HepG2 (cell line): ENCODE measurements around the gene FGGY. TPM values are rescaled to one million over a fixed set of nuclear protein-coding genes. Genes with fewer than 3 reads are reported as not detected.

ENCODE experiments used
- ATF6 ChIP-seq: sonication (generic); formaldehyde crosslinking; conservative IDR thresholded peaks from 2 replicates; pipeline ENCODE4 v1.4.0; 2020; ENCODE audit warnings: missing genetic modification reagents
- CEBPG ChIP-seq: IDR thresholded peaks from 2 replicates; pipeline ENCODE4 v1.6.1; 2016
- DNMT3B ChIP-seq: conservative IDR thresholded peaks from 2 replicates; pipeline ENCODE4 v1.6.1; 2016; ENCODE audit warnings: missing biosample characterization, control low read depth
- GABPA ChIP-seq, 2 experiments: IDR thresholded peaks; 2 replicates each; pipeline ENCODE4 v1.6.1; 2011 to 2016; ENCODE audit warnings: low read depth in 2 of 2, low read length in 1 of 2, missing biosample characterization in 1 of 2, missing genetic modification characterization in 1 of 2
- KDM4B ChIP-seq: sonication (generic); formaldehyde crosslinking; IDR thresholded peaks from 2 replicates; pipeline ENCODE4 v1.4.0; 2020; ENCODE audit warnings: missing genetic modification reagents
- KLF6 ChIP-seq: IDR thresholded peaks from 2 replicates; pipeline ENCODE4 v1.8.0; 2016; ENCODE audit warnings: missing biosample characterization, missing genetic modification reagents
- MATR3 ChIP-seq: sonication (generic); formaldehyde crosslinking; IDR thresholded peaks from 2 replicates; pipeline ENCODE4 v1.4.0; 2020; ENCODE audit warnings: missing genetic modification reagents
- MAZ ChIP-seq, 2 experiments: sonication (generic) in 1 of 2; formaldehyde crosslinking in 1 of 2; IDR thresholded peaks; 2 replicates each; pipeline versions ENCODE4 v1.5.0 to v1.6.1; 2012 to 2020; ENCODE audit warnings: low read depth in 2 of 2, mild to moderate bottlenecking in 2 of 2, borderline replicate concordance in 1 of 2, improper control_type of control experiment in 1 of 2, low read length in 1 of 2, missing genetic modification reagents in 1 of 2, moderate library complexity in 1 of 2
- MYNN ChIP-seq: sonication (generic); formaldehyde crosslinking; IDR thresholded peaks from 2 replicates; pipeline ENCODE4 v1.4.0; 2020; ENCODE audit warnings: mild to moderate bottlenecking, low read depth, missing genetic modification reagents
- SALL2 ChIP-seq: sonication (generic); formaldehyde crosslinking; IDR thresholded peaks from 2 replicates; pipeline ENCODE4 v1.8.1; 2023; ENCODE audit warnings: mild to moderate bottlenecking, missing genetic modification reagents, inconsistent platforms
- SIN3B ChIP-seq: fragments of 150-350 bp; IDR thresholded peaks from 2 replicates; pipeline ENCODE4 v1.6.1; 2014; ENCODE audit warnings: low read length
- STAT6 ChIP-seq: sonication (generic); formaldehyde crosslinking; IDR thresholded peaks from 2 replicates; pipeline ENCODE4 v1.4.0; 2020; ENCODE audit warnings: missing genetic modification reagents, mild to moderate bottlenecking, borderline replicate concordance
- TCF7L2 ChIP-seq: IDR thresholded peaks from 2 replicates; pipeline ENCODE4 v1.6.1; 2011; ENCODE audit warnings: mild to moderate bottlenecking, low read depth, low read length, moderate library complexity
- YY1 ChIP-seq: IDR thresholded peaks from 2 replicates; pipeline ENCODE4 v1.6.1; 2011; ENCODE audit warnings: low read length, low read depth, moderate library complexity, mild to moderate bottlenecking; ENCODE audit not compliant: insufficient read depth, insufficient replicate concordance
- ZKSCAN1 ChIP-seq: fragments of 150-350 bp; IDR thresholded peaks from 2 replicates; pipeline ENCODE4 v1.6.1; 2014; ENCODE audit warnings: low read length
- ZNF124 ChIP-seq: sonication (generic); formaldehyde crosslinking; IDR thresholded peaks from 2 replicates; pipeline ENCODE4 v1.4.0; 2020; ENCODE audit warnings: missing genetic modification reagents
- ZNF225 ChIP-seq: sonication (generic); formaldehyde crosslinking; IDR thresholded peaks from 2 replicates; pipeline ENCODE4 v1.4.0; 2020; ENCODE audit warnings: mild to moderate bottlenecking, missing genetic modification reagents
- ZNF451 ChIP-seq: sonication (generic); formaldehyde crosslinking; IDR thresholded peaks from 2 replicates; pipeline ENCODE4 v1.5.0; 2020; ENCODE audit warnings: mild to moderate bottlenecking, missing genetic modification reagents
- ZNF766 ChIP-seq: sonication (generic); formaldehyde crosslinking; IDR thresholded peaks from 2 replicates; pipeline ENCODE4 v1.5.0; 2020; ENCODE audit warnings: missing genetic modification reagents, borderline replicate concordance
- polyA plus RNA-seq, 8 experiments: library from polyadenylated mRNA; depleted of rRNA in 3 of 8; stranded (reverse) in 7 of 8; unstranded in 1 of 8; fragments of >200 nt; fragmentation: Illumina TruSeq in 4 of 8; extraction: Trizol in 4 of 8; gene quantifications; 2 replicates each; pipeline versions ENCODE4 v1.2.1 to v1.2.3, GENCODE V29; 2011 to 2016; ENCODE audit warnings: low read depth in 4 of 8, missing spikeins in 1 of 8, mixed read lengths in 1 of 8; ENCODE audit not compliant: insufficient read depth in 1 of 8
- total RNA-seq, 5 experiments: library from RNA; depleted of rRNA; stranded (reverse); fragments of >200 nt; fragmentation: Illumina TruSeq; extraction: Trizol; gene quantifications; 2 replicates each; pipeline ENCODE4 v1.2.3, GENCODE V29; 2016; ENCODE audit warnings: low read depth in 1 of 5
- TF ChIP-seq, protein P1 (sequence below): IDR thresholded peaks from 2 replicates; pipeline ENCODE4 v1.6.1; 2016; ENCODE audit warnings: low read depth, missing genetic modification reagents, missing compliant biosample characterization

FGGY gene
- total and polyA plus RNA-seq, 2 of the 13 experiments (the other 11 are each of a cell fraction or from before 2014, with no cell fraction given) = 15.7 to 27.5 TPM

DNA sequence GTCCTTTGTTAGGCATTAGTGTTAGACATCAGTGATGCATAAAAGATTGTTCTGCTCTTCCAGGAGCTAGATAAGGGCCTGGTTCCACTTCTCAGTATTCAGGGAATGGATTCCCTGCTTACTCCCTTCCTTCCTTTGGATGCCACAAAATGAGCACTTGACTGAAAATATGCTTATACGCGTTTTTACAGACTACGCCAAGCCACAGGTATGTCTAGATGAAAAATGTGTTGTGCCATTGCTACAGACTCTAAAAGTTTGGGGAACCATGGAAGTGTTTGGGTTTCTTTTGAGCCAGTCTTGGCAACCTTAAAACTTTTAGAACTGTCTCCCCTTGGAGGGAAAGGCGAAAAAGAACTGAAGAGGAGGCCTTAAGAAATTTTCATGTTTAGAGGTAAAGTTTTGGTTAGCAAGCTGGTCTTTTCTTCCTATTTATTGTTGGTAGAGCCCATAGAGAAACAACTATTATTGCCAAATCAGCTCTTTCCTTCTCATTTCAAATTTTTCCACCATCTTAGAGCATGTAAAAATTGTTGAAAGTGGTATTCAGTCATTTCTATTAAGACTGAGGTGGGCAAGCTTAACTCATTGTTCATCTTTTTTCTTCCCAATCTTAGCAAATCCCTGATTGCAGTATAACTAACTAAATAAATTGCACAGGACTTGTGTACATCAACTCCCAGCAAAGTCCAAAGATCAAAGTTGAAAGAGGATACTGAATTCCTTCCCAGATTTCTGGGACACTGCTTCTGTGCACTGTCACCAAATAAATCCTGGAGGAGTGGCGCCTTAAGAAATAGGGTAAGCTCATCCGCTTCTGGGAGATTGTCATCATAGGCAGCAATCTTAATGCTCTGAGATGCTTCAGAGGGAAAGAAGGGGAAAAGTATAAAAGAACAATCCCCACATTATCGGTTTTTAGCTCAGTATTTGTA lies 18.9 kb downstream of the FGGY start (continued):
- TF ChIP-seq, protein P1, sequence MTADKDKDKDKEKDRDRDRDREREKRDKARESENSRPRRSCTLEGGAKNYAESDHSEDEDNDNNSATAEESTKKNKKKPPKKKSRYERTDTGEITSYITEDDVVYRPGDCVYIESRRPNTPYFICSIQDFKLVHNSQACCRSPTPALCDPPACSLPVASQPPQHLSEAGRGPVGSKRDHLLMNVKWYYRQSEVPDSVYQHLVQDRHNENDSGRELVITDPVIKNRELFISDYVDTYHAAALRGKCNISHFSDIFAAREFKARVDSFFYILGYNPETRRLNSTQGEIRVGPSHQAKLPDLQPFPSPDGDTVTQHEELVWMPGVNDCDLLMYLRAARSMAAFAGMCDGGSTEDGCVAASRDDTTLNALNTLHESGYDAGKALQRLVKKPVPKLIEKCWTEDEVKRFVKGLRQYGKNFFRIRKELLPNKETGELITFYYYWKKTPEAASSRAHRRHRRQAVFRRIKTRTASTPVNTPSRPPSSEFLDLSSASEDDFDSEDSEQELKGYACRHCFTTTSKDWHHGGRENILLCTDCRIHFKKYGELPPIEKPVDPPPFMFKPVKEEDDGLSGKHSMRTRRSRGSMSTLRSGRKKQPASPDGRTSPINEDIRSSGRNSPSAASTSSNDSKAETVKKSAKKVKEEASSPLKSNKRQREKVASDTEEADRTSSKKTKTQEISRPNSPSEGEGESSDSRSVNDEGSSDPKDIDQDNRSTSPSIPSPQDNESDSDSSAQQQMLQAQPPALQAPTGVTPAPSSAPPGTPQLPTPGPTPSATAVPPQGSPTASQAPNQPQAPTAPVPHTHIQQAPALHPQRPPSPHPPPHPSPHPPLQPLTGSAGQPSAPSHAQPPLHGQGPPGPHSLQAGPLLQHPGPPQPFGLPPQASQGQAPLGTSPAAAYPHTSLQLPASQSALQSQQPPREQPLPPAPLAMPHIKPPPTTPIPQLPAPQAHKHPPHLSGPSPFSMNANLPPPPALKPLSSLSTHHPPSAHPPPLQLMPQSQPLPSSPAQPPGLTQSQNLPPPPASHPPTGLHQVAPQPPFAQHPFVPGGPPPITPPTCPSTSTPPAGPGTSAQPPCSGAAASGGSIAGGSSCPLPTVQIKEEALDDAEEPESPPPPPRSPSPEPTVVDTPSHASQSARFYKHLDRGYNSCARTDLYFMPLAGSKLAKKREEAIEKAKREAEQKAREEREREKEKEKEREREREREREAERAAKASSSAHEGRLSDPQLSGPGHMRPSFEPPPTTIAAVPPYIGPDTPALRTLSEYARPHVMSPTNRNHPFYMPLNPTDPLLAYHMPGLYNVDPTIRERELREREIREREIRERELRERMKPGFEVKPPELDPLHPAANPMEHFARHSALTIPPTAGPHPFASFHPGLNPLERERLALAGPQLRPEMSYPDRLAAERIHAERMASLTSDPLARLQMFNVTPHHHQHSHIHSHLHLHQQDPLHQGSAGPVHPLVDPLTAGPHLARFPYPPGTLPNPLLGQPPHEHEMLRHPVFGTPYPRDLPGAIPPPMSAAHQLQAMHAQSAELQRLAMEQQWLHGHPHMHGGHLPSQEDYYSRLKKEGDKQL (CRISPR knock-in tag) = no peak
- no peak for TF ChIP-seq ATF6
- no peak for TF ChIP-seq ZNF451
- no peak for TF ChIP-seq KLF6 (CRISPR knock-in tag)
- TF ChIP-seq GABPA (IDR thresholded peaks at IDR 0.05; ENCODE audit: low read depth, low read length) = no peak
- TF ChIP-seq GABPA (CRISPR knock-in tag; IDR thresholded peaks at IDR 0.05; ENCODE audit: low read depth) = no peak
- no peak for TF ChIP-seq MATR3 (CRISPR knock-in tag)
- TF ChIP-seq ZNF124 (CRISPR knock-in tag) = no peak
- TF ChIP-seq SIN3B = no peak
- TF ChIP-seq ZNF225 (CRISPR knock-in tag) = no peak
- TF ChIP-seq MAZ (IDR thresholded peaks at IDR 0.05; ENCODE audit: borderline replicate concordance, low read depth, low read length) = no peak
- no peak for TF ChIP-seq MAZ (CRISPR knock-in tag; IDR thresholded peaks at IDR 0.05; ENCODE audit: low read depth)
- TF ChIP-seq STAT6 (CRISPR knock-in tag) = no peak
- TF ChIP-seq ZKSCAN1 = no peak
- no peak for TF ChIP-seq ZNF766
- TF ChIP-seq YY1 = no peak
- TF ChIP-seq DNMT3B (CRISPR knock-in tag) = no peak
- TF ChIP-seq TCF7L2 = no peak
- no peak for TF ChIP-seq KDM4B (CRISPR knock-in tag)
- no peak for TF ChIP-seq SALL2 (CRISPR knock-in tag)
- no peak for TF ChIP-seq MYNN (CRISPR knock-in tag)
- no peak for TF ChIP-seq CEBPG (CRISPR knock-in tag)
